Right atrium auricular region (tissue), 2 donors: ENCODE results near the gene AMBRA1. TPM values are rescaled to one million over a fixed set of nuclear protein-coding genes. Genes with fewer than 3 reads are reported as not detected.

Experiments used
- DNase-seq: peaks from one replicate; pipeline ENCODE4 v3.0.0-alpha.2; 2019; ENCODE audit warnings: low spot score
- H3K27ac ChIP-seq, 2 donors: fragments of 200-600 bp; sonication (generic); 1 replicate in 1 of 2; 2 replicates in 1 of 2; pipeline ENCODE4 v1.5.1; 2016 to 2019
- H3K27me3 ChIP-seq, 2 donors: fragments of 200-600 bp; sonication (generic); one replicate each; pipeline versions ENCODE4 v1.5.1 to v1.6.0; 2017 to 2019
- H3K36me3 ChIP-seq: fragments of 200-600 bp; sonication (generic); one replicate; pipeline ENCODE4 v1.5.1; 2016
- H3K4me1 ChIP-seq, 2 donors: fragments of 200-600 bp; sonication (generic); one replicate each; pipeline versions ENCODE4 v1.5.1 to v1.6.0; 2017 to 2019
- H3K4me3 ChIP-seq, 2 donors: fragments of 200-600 bp; sonication (generic); 1 replicate in 1 of 2; 2 replicates in 1 of 2; pipeline ENCODE4 v1.5.1; 2017 to 2019; ENCODE audit warnings: mild to moderate bottlenecking in 1 of 2, moderate library complexity in 1 of 2
- H3K9me3 ChIP-seq, 2 donors: fragments of 200-600 bp; sonication (generic); one replicate each; pipeline ENCODE4 v1.5.1; 2019
- total RNA-seq, 2 donors: library from RNA; depleted of rRNA; stranded (reverse); fragments of >200 nt; gene quantifications; one replicate each; pipeline ENCODE4 v1.1.0, GENCODE V29; 2016
- TF ChIP-seq, protein P1 (sequence below), 2 donors: fragments of 200-600 bp; sonication (generic); IDR thresholded peaks; one replicate each; pipeline ENCODE4 v1.5.1; 2019; ENCODE audit warnings: antibody characterized with exemption in 2 of 2

AMBRA1 gene
- total RNA-seq, 2 donors from 2014 or later: 16.8 to 22.0 TPM

DNA sequence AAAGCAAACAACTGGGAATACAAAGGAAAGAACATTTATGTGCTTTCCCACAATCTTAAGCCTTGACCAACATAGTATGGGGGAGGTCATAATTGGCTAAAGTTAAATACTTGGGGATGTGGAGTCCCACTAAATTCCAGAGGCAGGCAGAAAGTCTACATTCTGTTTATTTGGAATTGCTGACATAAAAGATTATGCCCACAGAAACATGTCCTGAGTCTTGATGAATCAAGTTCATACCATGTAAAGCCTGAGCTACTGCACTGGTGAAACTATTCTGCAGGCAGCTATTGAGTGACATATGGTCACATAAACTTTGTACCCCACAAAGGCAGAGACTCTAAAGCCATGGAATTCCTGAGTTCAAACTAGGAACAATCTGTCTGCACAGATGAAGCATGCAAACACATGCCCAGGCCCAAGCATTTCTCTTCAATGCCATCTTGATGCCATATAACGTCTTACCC is 132.3 kb downstream of the AMBRA1 start:
- TF ChIP-seq, protein P1, sequence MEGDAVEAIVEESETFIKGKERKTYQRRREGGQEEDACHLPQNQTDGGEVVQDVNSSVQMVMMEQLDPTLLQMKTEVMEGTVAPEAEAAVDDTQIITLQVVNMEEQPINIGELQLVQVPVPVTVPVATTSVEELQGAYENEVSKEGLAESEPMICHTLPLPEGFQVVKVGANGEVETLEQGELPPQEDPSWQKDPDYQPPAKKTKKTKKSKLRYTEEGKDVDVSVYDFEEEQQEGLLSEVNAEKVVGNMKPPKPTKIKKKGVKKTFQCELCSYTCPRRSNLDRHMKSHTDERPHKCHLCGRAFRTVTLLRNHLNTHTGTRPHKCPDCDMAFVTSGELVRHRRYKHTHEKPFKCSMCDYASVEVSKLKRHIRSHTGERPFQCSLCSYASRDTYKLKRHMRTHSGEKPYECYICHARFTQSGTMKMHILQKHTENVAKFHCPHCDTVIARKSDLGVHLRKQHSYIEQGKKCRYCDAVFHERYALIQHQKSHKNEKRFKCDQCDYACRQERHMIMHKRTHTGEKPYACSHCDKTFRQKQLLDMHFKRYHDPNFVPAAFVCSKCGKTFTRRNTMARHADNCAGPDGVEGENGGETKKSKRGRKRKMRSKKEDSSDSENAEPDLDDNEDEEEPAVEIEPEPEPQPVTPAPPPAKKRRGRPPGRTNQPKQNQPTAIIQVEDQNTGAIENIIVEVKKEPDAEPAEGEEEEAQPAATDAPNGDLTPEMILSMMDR (IDR thresholded peaks at IDR 0.05): no peak
- Histone ChIP-seq H3K9me3 (no peaks in the 10 kb centered on the region), H3K4me1 (peaks cover 0 to 13% of the 10 kb centered on the region in 2 donors), H3K4me3 (no peak overlapping the region), H3K36me3 (no peaks in the 10 kb centered on the region), H3K27ac (no peak overlapping the region), H3K27me3 (no peaks in the 10 kb centered on the region)
- DNase-seq: no peak

DNA sequence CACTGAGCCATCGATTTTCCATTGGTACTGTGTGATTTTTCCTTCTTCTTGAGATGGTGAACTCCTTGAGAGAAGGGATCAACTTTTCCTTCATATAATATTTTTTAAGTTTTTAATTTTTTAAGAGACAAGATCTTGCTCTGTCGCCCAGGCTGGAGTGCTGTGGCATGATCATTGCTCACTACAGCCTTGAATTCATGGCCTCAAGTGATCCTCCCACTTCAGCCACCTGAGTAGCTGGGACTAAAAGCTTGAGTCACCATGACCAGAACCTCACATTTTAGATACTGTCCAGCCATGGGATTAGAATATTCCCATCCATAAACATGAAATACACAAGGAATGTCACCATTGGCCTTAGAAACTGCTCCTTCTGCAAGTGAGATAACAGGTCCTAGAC is 135.3 kb downstream of the AMBRA1 start:
- TF ChIP-seq, protein P1 (IDR thresholded peaks at IDR 0.05): no peak
- H3K36me3 ChIP-seq: no peaks in the 10 kb centered on the region
- H3K27ac ChIP-seq: no peak overlapping the region

DNA sequence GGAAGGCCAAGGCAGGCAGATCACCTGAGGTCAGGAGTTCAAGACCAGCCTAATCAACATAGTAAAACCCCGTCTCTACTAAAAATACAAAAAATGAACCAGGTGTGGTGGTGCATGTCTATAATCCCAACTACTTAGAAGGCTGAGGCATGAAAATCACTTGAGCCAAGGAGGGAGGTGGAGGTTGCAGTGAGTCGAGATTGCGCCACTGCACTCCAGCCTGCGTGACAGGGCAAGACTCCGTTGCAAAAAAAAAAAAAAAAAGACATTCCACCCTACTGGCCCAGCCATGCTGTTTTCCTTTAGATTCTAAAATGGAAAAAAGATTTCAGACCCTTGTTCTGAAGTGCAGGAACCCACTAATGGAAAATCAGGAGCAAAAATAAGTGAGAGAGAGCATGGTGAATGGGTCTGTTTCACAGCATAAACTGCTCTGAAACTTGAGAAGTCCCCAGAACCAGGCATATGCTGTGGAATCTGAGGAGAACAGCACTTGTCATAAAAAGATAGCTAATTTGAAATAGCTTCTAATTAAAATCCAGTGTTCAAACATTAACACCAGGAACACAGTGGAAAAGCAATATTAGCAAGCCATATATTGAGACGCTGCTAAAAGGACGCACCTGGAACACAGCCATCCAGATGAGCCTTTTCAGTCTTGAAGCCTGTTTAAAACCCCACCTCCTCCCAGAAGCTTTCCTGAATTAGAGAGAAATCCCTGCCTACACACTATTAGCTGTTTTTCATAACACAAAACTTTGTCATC is 136.0 kb downstream of the AMBRA1 start:
- H3K9me3 ChIP-seq: no peaks in the 10 kb centered on the region
- H3K4me3 ChIP-seq: no peak overlapping the region
- H3K27me3 ChIP-seq: no peaks in the 10 kb centered on the region
- no peaks in the 10 kb centered on the region for H3K4me1 ChIP-seq
- no peaks in the 10 kb centered on the region for H3K36me3 ChIP-seq
- TF ChIP-seq, protein P1 (IDR thresholded peaks at IDR 0.05): no peak
- no peak for DNase-seq
- H3K27ac ChIP-seq: no peak overlapping the region

More for the DNA sequence above, 135.3 kb downstream of the AMBRA1 start:
- H3K4me3 ChIP-seq: no peak overlapping the region
- no peak for DNase-seq
- no peaks in the 10 kb centered on the region for H3K9me3 ChIP-seq
- peaks cover 0 to under 1% of the 10 kb centered on the region in 2 donors for H3K4me1 ChIP-seq
- H3K27me3 ChIP-seq: no peaks in the 10 kb centered on the region

DNA sequence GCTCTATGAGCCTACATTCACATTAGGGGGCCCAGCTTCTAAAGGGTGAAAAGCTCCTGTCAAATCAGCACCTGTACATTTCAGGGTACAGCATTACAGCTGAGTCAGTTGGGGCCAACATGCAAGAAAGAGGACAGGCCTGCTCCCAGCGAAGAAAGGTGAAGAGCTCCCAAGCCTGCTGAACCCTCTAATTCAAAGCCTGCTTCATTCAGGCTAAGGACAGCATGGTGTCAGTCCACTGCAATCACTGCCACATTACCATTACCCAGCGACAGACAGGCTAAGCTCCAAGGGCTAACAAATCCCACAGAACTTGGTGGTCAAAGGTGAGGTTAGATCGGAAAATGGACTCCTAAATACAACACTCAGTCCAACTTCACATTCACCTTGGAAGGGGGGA is 136.8 kb downstream of the AMBRA1 start:
- H3K4me3 ChIP-seq: no peak overlapping the region
- no peaks in the 10 kb centered on the region for H3K4me1 ChIP-seq
- no peak overlapping the region for H3K27ac ChIP-seq
- H3K36me3 ChIP-seq: no peaks in the 10 kb centered on the region
- TF ChIP-seq, protein P1 (IDR thresholded peaks at IDR 0.05): no peak
- no peaks in the 10 kb centered on the region for H3K9me3 ChIP-seq
- no peak for DNase-seq
- no peaks in the 10 kb centered on the region for H3K27me3 ChIP-seq

DNA sequence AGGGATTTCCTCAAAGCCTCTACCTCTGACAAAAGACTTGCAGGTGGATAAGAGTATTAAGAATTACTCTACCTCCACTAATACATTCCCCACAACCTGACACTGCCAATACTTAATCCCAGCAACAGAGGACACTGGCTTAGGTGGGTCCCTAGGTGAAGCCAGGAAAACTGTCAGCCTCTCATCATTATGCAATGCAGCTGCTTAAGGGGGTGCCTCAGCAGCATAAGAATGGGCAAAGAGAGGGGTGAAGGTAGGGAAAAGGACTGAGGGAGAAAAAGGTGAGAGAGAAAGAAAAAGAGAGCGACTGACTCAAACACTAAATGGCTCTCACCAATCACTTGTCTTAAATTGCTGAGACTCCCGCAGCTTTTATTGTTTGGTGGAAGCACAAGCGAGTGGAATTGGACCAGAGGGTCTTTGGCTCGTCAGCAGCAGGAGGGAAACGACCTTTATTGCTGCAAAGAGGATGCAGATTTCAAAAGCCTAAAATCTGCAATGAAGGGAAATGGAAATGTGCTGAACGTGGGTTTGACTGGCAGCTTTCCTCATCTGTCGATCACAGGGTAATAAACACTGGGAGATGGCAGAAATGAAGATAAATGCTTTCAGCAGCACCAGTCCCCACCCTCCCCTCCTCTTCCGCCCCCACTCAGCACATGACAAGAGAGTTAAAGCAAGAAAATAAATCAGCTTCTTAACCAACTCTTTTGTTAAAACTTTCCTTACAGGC is 137.4 kb downstream of the AMBRA1 start:
- no peak for DNase-seq
- no peaks in the 10 kb centered on the region for H3K27me3 ChIP-seq
- peaks cover 0 to 5% of the 10 kb centered on the region in 2 donors for H3K4me1 ChIP-seq
- H3K9me3 ChIP-seq: no peaks in the 10 kb centered on the region
- H3K27ac ChIP-seq: no peak overlapping the region
- no peak overlapping the region for H3K4me3 ChIP-seq
- H3K36me3 ChIP-seq: no peaks in the 10 kb centered on the region
- TF ChIP-seq, protein P1 (IDR thresholded peaks at IDR 0.05): no peak
